K562 (cell line): Measurements from ENCODE around the gene ROMO1. TPM values are rescaled to one million over a fixed set of nuclear protein-coding genes. Genes with fewer than 3 reads are reported as not detected.

ENCODE experiments used
- ATAC-seq: fragments of 200-7000 bp; cut with Tn5 transposase; 3 replicates; pipeline ENCODE4 v1.9.1; 2020; ENCODE audit warnings: moderate library complexity
- BruUV-seq: library from RNA; stranded (reverse); fragments of 400-500 nt; replicated peaks from 2 replicates; lab custom pipeline; 2021; lab: Mats Ljungman, UMichigan
- CTCF ChIA-PET: fragments of 300-600 bp; formaldehyde crosslinking; extraction: SDS; loops from one replicate; lab custom pipeline; 2021; ENCODE audit warnings: low intra/inter-chr PET ratio; lab: Yijun Ruan, JAX
- POLR2A ChIA-PET: fragments of 300-600, 350-650 bp; sonication (Branson Sonifier 250); formaldehyde crosslinking; extraction: SDS; loops from one replicate; lab custom pipeline; 2021; ENCODE audit warnings: antibody characterized with exemption, inconsistent platforms; lab: Yijun Ruan, JAX
- DNase-seq, 4 experiments: peaks; one replicate each; pipeline versions ENCODE4 v3.0.0 to v3.0.0-alpha.2; 2011 to 2018; ENCODE audit warnings: low spot score in 3 of 4, mixed read lengths in 3 of 4; ENCODE audit errors: extremely low read depth in 1 of 4
- FAIRE-seq: peaks from 2 replicates; lab custom pipeline; 2011; peaks lifted over from hg19 to GRCh38; lab: Jason Lieb, UNC
- H2AFZ ChIP-seq: 2 replicates; pipeline ENCODE4 v1.6.0; 2011; ENCODE audit warnings: low read depth, low read length, control low read depth, inconsistent platforms
- H3K27ac ChIP-seq: fragments of 200-600 bp; 3 replicates; pipeline ENCODE4 v1.8.0; 2011; ENCODE audit warnings: low read depth, mild to moderate bottlenecking, control low read depth, inconsistent platforms, low read length, moderate library complexity, mixed read lengths; ENCODE audit errors: extremely low read depth
- H3K27me3 ChIP-seq, 2 experiments: fragments of 300-600 bp in 1 of 2; 2 replicates in 1 of 2; 3 replicates in 1 of 2; pipeline versions ENCODE4 v1.6.0 to v1.8.0; 2011; ENCODE audit warnings: inconsistent platforms in 2 of 2, low read length in 2 of 2, mild to moderate bottlenecking in 1 of 2, mixed read lengths in 1 of 2, moderate library complexity in 1 of 2; ENCODE audit not compliant: control insufficient read depth in 2 of 2, insufficient read depth in 2 of 2
- H3K36me3 ChIP-seq: fragments of 300-600 bp; 3 replicates; pipeline ENCODE4 v1.8.0; 2011; ENCODE audit warnings: mild to moderate bottlenecking, low read length, inconsistent platforms; ENCODE audit not compliant: control insufficient read depth, insufficient read depth
- H3K4me1 ChIP-seq, 2 experiments: fragments of 200-600 bp in 1 of 2; replicated peaks in 1 of 2; 2 replicates in 1 of 2; 3 replicates in 1 of 2; pipeline versions ENCODE4 v1.5.1 to v1.8.0; 2011; ENCODE audit warnings: inconsistent platforms in 2 of 2, low read length in 2 of 2, mild to moderate bottlenecking in 1 of 2, mixed read lengths in 1 of 2, moderate library complexity in 1 of 2; ENCODE audit not compliant: control insufficient read depth in 2 of 2, insufficient read depth in 2 of 2
- H3K4me2 ChIP-seq: 2 replicates; pipeline ENCODE4 v1.6.1; 2011; ENCODE audit warnings: low read length, control low read depth, inconsistent platforms, mixed read lengths; ENCODE audit not compliant: insufficient read depth
- H3K4me3 ChIP-seq: fragments of 200-600 bp; sonication (generic), shearing (Covaris generic); 2 replicates; pipeline ENCODE4 v1.5.1; 2016; ENCODE audit warnings: control low read depth, inconsistent platforms
- H3K79me2 ChIP-seq: fragments of 200-600 bp; 3 replicates; pipeline ENCODE4 v1.8.0; 2011; ENCODE audit warnings: low read length, inconsistent platforms; ENCODE audit not compliant: control insufficient read depth, insufficient read depth
- H3K9ac ChIP-seq, 2 experiments: 2 replicates each; pipeline versions ENCODE4 v1.6.0 to v1.6.1; 2011; ENCODE audit warnings: low read depth in 2 of 2, low read length in 2 of 2, control low read depth in 1 of 2, inconsistent platforms in 1 of 2, mild to moderate bottlenecking in 1 of 2, mixed read lengths in 1 of 2; ENCODE audit not compliant: insufficient read depth in 1 of 2
- H3K9me1 ChIP-seq: one replicate; pipeline ENCODE4 v1.6.0; 2011; ENCODE audit warnings: inconsistent platforms, mild to moderate bottlenecking, low read length, moderate library complexity; ENCODE audit not compliant: control insufficient read depth, insufficient read depth
- H3K9me3 ChIP-seq: replicated peaks from 2 replicates; pipeline ENCODE4 v1.5.1; 2011; ENCODE audit warnings: low read depth, low read length, inconsistent platforms; ENCODE audit not compliant: control insufficient read depth, insufficient read depth
- H4K20me1 ChIP-seq: replicated peaks from 2 replicates; pipeline ENCODE4 v1.6.1; 2011; ENCODE audit warnings: low read length, inconsistent platforms, mixed read lengths; ENCODE audit not compliant: control insufficient read depth, insufficient read depth
- NR4A1 ChIP-seq, 2 experiments: fragments of 250-450 bp in 1 of 2; fragments of 450-650 bp in 1 of 2; sonication (Bioruptor Pico) in 1 of 2; IDR thresholded peaks; 2 replicates each; pipeline versions ENCODE4 v1.4.0 to v1.6.1; 2016 to 2020; ENCODE audit warnings: mild to moderate bottlenecking in 2 of 2, missing compliant biosample characterization in 1 of 2, missing genetic modification characterization in 1 of 2, moderate library complexity in 1 of 2
- PML ChIP-seq: IDR thresholded peaks from 2 replicates; pipeline ENCODE4 v1.6.1; 2012; ENCODE audit warnings: low read length, inconsistent platforms
- POLR2AphosphoS5 ChIP-seq: IDR thresholded peaks from 2 replicates; pipeline ENCODE4 v1.6.1; 2011; ENCODE audit warnings: mild to moderate bottlenecking, low read depth, low read length, moderate library complexity; ENCODE audit not compliant: control insufficient read depth, insufficient read depth
- POLR2H ChIP-seq: IDR thresholded peaks from 2 replicates; pipeline ENCODE4 v1.6.1; 2016; ENCODE audit warnings: missing genetic modification characterization, low read depth, mild to moderate bottlenecking, control low read depth, missing compliant biosample characterization, moderate library complexity
- RBFOX2 ChIP-seq: fragments of 200-400 bp; formaldehyde crosslinking; IDR thresholded peaks from 2 replicates; pipeline ENCODE4 v1.6.1; 2017; ENCODE audit warnings: low read depth, mild to moderate bottlenecking, low read length, moderate library complexity
- TAF15 ChIP-seq: fragments of 200-400 bp; formaldehyde crosslinking; IDR thresholded peaks from 2 replicates; pipeline ENCODE4 v1.6.1; 2017; ENCODE audit warnings: mild to moderate bottlenecking, low read depth, low read length, moderate library complexity
- XRCC5 ChIP-seq: fragments of 200-400 bp; formaldehyde crosslinking; IDR thresholded peaks from 2 replicates; pipeline ENCODE4 v1.6.1; 2017; ENCODE audit warnings: low read depth, mild to moderate bottlenecking, low read length
- ZNF24 ChIP-seq: fragments of 450-650 bp; IDR thresholded peaks from 2 replicates; pipeline ENCODE4 v1.6.1; 2016
- WGBS: fragments of 100-300 bp; shearing (Covaris generic); methylation state at CpG from one replicate; pipeline ENCODE4 v1.1.6; 2016; ENCODE audit warnings: low coverage, mixed read lengths; ENCODE audit not compliant: insufficient coverage; ENCODE audit errors: missing lambda C conversion rate; 5-methylcytosine and 5-hydroxymethylcytosine counted together
- in situ Hi-C: fragments of 300-500 bp; cut with MboI; formaldehyde crosslinking; loops from 4 replicates; pipeline ENCODE4 v1.15.0; 2018; ENCODE audit warnings: inconsistent platforms, mixed read lengths
- intact Hi-C: fragments of 100-400 bp; cut with micrococcal nuclease; formaldehyde crosslinking; loops from 2 replicates; pipeline ENCODE4 v1.14.2; 2022
- polyA plus RNA-seq, 8 experiments: library from polyadenylated mRNA; depleted of rRNA in 4 of 8; stranded (reverse) in 5 of 8; unstranded in 3 of 8; fragments of >200 nt; fragmentation: Nextera tagmentation in 2 of 8; fragmentation: Illumina TruSeq in 1 of 8; extraction: Ambion mirVana in 2 of 8; extraction: Trizol in 1 of 8; gene quantifications; 2 replicates each; pipeline versions ENCODE4 v1.2.1 to v1.2.3, GENCODE V29; 2011 to 2014; ENCODE audit warnings: inconsistent platforms in 1 of 8, missing spikeins in 1 of 8
- total RNA-seq, 7 experiments: library from RNA; depleted of rRNA in 6 of 7; stranded (reverse); fragments of >200 nt in 6 of 7; fragmentation: Illumina TruSeq in 2 of 7; extraction: Trizol in 2 of 7; gene quantifications; 2 replicates each; pipeline versions ENCODE4 v1.2.1 to v1.2.3, GENCODE V29; 2011 to 2021; ENCODE audit warnings: low replicate concordance in 1 of 7
- TF ChIP-seq, protein P1 (sequence below): fragments of 450-650 bp; formaldehyde crosslinking; IDR thresholded peaks from 2 replicates; pipeline ENCODE4 v1.4.0; 2022; ENCODE audit warnings: missing genetic modification characterization

ROMO1 gene
- total and polyA plus RNA-seq, 9 of the 15 experiments (the other 6 are each of a cell fraction or from before 2014, with no cell fraction given), result 31.8 to 741 (median 226) TPM

DNA sequence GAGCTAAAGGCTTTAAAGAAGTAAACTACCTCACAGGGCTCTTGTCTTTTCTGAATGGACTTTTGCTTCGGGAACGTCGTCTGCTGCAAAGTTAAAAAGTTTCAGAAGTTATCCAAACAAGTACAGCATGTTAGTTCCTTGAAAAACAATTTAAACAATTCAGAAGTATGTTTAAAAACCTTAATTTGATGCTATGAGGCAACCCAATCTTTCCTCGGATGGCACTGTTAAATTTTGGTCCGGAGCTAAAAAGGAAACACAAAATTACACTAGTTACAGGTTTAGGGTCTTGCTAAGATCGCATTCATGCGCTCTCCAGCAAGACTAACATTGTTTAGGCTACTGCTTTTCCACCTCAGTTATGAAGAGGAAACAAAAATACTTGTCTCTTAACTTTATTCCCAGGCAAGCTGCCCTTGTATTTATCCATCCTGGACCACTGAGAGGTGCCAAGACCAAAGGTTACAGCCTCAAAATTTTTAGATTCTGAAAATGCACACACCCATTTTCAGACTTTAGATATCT lies 30.1 kb downstream of the ROMO1 start:
- H3K9me1 ChIP-seq, result no peaks in the 10 kb centered on the region
- H3K79me2 ChIP-seq, result peaks cover 92% of the 10 kb centered on the region
- ChIA-PET POLR2A (interaction anchor here (0.6 to 7.4 kb wide), 10 partner anchors 8 to 155 kb away, joined by 3 to 99 read pairs (median 4); partner anchors contain the start of gene RBM39), CTCF (no interaction called here)
- no peaks in the 10 kb centered on the region for H3K27me3 ChIP-seq
- no peak overlapping the region for H3K9ac ChIP-seq
- WGBS, result 97% methylated on average over 7 of the region's 7 CpGs
- no peaks in the 10 kb centered on the region for H3K9me3 ChIP-seq
- no peaks in the 10 kb centered on the region for H3K4me1 ChIP-seq
- TF ChIP-seq TAF15 (no peak), POLR2H (0 out of 2 replicates have a peak, but pooled peaks have one; percentile 9), RBFOX2 (peak; percentile 29), NR4A1 (CRISPR knock-in tag; IDR thresholded peaks at IDR 0.05) (no peak), NR4A1 (tag; IDR thresholded peaks at IDR 0.05) (no peak), XRCC5 (no peak), PML (no peak), ZNF24 (no peak), POLR2AphosphoS5 (0 out of 2 replicates have a peak, but pooled peaks have one; percentile 18)
- TF ChIP-seq, protein P1, sequence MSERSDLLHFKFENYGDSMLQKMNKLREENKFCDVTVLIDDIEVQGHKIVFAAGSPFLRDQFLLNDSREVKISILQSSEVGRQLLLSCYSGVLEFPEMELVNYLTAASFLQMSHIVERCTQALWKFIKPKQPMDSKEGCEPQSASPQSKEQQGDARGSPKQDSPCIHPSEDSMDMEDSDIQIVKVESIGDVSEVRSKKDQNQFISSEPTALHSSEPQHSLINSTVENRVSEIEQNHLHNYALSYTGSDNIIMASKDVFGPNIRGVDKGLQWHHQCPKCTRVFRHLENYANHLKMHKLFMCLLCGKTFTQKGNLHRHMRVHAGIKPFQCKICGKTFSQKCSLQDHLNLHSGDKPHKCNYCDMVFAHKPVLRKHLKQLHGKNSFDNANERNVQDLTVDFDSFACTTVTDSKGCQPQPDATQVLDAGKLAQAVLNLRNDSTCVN (CRISPR knock-in tag), result no peak
- intact Hi-C loops, result no loop called here
- no peak overlapping the region for H3K4me3 ChIP-seq
- BruUV-seq, result no TSS peak
- H3K27ac ChIP-seq, result no peak overlapping the region
- no peak overlapping the region for H3K4me2 ChIP-seq
- H4K20me1 ChIP-seq, result peaks cover 29% of the 10 kb centered on the region
- DNase-seq (no peak), ATAC-seq (no peak), FAIRE-seq (peak; percentile 35)
- H3K36me3 ChIP-seq, result peaks cover 98% of the 10 kb centered on the region
- in situ Hi-C loops, result no loop called here
- no peak overlapping the region for H2AFZ ChIP-seq
